ENCODE results near the gene ST3GAL3. TPM values are rescaled to one million over a fixed set of nuclear protein-coding genes. Genes with fewer than 3 reads are reported as not detected.

ST3GAL3 gene
- total RNA-seq, 1 donor from 2014 or later: 20.5 TPM

- Histone ChIP-seq H3K4me1 (no peaks in the 10 kb centered on the region), H3K4me3 (no peak overlapping the region), H3K27me3 (no peaks in the 10 kb centered on the region), H3K9me3 (no peaks in the 10 kb centered on the region), H3K36me3 (peaks cover 97% of the 10 kb centered on the region), H3K27ac (no peak overlapping the region)
- TF ChIP-seq CTCF (IDR thresholded peaks at IDR 0.05): no peak
- DNase-seq: no peak
- intact Hi-C loops (cut with DNase I): no loop called here
- no peak for ATAC-seq
Measured at GRCh38 chr1:43683560-43683959, 23.8 kb upstream of the ST3GAL3 start.

DNA sequence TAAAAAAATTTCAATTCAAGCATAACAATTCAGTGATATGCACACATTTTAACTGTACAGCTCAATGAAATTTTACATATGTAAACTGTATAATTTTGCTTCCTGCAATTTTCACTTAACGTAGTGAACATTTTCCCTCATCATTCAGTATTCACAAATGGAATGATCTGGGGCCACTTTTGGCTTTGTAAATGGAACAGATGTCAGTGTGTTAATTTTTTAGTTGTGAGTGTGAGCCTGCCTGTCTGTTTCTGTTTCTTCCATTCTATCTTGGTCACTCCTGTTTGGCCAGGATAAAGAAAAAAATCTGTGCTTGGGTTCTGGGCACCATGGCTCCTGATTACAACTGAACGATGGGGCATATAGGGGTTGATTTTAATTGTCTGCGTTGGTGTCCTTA, 20.5 kb upstream of the ST3GAL3 start:
- intact Hi-C loops (cut with DNase I): no loop called here
- no peaks in the 10 kb centered on the region for H3K4me1 ChIP-seq
- no peak overlapping the region for H3K4me3 ChIP-seq
- no peak for TF ChIP-seq CTCF (IDR thresholded peaks at IDR 0.05)
- H3K36me3 ChIP-seq: peaks cover 100% of the 10 kb centered on the region
- no peak overlapping the region for H3K27ac ChIP-seq
- H3K9me3 ChIP-seq: no peaks in the 10 kb centered on the region
- no peak for ATAC-seq
- H3K27me3 ChIP-seq: no peaks in the 10 kb centered on the region
- no peak for DNase-seq

DNA sequence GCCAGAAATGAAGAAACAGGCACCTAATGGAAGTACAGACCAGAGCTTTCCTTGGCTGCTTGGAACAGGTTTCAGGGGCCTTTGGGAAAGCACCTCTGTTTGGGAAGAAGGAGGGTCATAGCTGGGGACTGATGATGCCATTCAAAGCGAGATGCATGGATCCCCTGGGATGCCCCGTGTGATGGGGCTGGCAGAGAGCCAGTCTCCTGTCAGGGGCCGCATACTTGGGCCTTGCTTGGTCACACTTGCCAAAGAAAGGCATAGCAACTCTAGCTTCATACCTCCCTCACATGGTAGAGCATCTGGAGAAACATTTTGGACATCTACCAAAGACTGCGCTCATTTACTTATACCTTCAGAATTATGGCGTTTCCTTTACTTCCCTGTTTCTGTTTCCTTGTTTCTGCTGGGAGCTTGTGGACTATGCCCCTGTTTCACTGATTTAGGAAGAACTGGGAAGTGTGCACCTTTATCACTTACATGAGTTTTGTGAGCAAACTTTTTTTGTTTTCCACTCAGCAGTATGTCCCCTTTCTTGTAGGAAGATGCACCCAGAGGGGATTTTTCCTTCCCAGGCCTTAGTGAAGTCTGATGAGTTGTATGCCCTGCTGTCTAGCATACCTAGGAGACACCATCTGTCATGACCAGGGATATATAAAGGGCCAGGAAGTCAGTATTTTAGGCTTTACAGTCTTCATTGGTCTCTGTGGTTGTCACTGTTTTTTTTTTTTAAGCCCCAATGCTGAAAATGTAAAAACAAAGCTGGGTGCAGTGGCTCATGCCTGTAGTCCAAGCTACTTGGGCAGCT, 19.8 kb upstream of the ST3GAL3 start:
- ATAC-seq (no peak), DNase-seq (no peak)
- no peaks in the 10 kb centered on the region for H3K9me3 ChIP-seq
- no peaks in the 10 kb centered on the region for H3K27me3 ChIP-seq
- peaks cover 100% of the 10 kb centered on the region for H3K36me3 ChIP-seq
- no peaks in the 10 kb centered on the region for H3K4me1 ChIP-seq
- no peak overlapping the region for H3K27ac ChIP-seq
- intact Hi-C loops (cut with DNase I): no loop called here
- no peak for TF ChIP-seq CTCF (IDR thresholded peaks at IDR 0.05)
- no peak overlapping the region for H3K4me3 ChIP-seq

GRCh38 chr1:43688109-43688387, 19.3 kb upstream of the ST3GAL3 start:
- Histone ChIP-seq H3K27ac (no peak overlapping the region), H3K9me3 (no peaks in the 10 kb centered on the region), H3K36me3 (peaks cover 100% of the 10 kb centered on the region), H3K4me3 (no peak overlapping the region), H3K27me3 (no peaks in the 10 kb centered on the region), H3K4me1 (no peaks in the 10 kb centered on the region)
- ATAC-seq (no peak), DNase-seq (no peak)
- no peak for TF ChIP-seq CTCF (IDR thresholded peaks at IDR 0.05)
- intact Hi-C loops (cut with DNase I): no loop called here

DNA sequence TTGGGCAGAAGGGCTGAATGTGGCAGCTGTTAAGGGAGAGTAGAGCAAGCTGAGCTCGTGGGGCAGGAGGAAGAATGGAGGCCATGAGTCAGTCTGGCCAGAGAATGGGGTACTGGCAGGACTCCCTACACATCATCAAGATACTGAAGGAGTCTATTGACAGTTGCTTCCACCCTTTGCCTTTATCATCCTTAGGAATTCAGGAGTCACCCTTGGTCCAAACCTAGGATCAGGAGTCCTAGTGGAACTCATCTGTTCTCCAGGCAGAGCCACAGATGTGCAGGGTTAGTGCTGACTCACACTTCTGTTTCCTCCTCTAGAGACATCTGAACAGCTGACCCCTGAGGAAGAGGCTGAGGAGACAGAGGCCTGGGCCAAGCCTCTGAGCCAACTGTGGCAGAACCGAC, 18.7 kb upstream of the ST3GAL3 start:
- intact Hi-C loops (cut with DNase I): no loop called here
- Histone ChIP-seq H3K27ac (no peak overlapping the region), H3K36me3 (peaks cover 100% of the 10 kb centered on the region), H3K27me3 (no peaks in the 10 kb centered on the region), H3K9me3 (no peaks in the 10 kb centered on the region), H3K4me3 (no peak overlapping the region), H3K4me1 (no peaks in the 10 kb centered on the region)
- ATAC-seq: peak; percentile 20
- TF ChIP-seq CTCF (IDR thresholded peaks at IDR 0.05): no peak
- DNase-seq: no peak

GRCh38 chr1:43689289-43689688, 18.0 kb upstream of the ST3GAL3 start:
- intact Hi-C loops (cut with DNase I): no loop called here
- Histone ChIP-seq H3K9me3 (no peaks in the 10 kb centered on the region), H3K27ac (no peak overlapping the region), H3K4me1 (no peaks in the 10 kb centered on the region), H3K36me3 (peaks cover 100% of the 10 kb centered on the region), H3K27me3 (no peaks in the 10 kb centered on the region), H3K4me3 (no peak overlapping the region)
- TF ChIP-seq CTCF (IDR thresholded peaks at IDR 0.05): no peak
- DNase-seq (no peak), ATAC-seq (no peak)

All from upper lobe of right lung (tissue), 1 donor.